ENCODE measurements around the gene ORMDL1.
A peak's percentile ranks its signal among the peaks of the same experiment; 100 is the strongest.
"Not testable (repeated sequence)": the region's sequence is repeated elsewhere in the genome, so short reads cannot be mapped to it uniquely, and the experiment has no call there.

ORMDL1 gene

DNA sequence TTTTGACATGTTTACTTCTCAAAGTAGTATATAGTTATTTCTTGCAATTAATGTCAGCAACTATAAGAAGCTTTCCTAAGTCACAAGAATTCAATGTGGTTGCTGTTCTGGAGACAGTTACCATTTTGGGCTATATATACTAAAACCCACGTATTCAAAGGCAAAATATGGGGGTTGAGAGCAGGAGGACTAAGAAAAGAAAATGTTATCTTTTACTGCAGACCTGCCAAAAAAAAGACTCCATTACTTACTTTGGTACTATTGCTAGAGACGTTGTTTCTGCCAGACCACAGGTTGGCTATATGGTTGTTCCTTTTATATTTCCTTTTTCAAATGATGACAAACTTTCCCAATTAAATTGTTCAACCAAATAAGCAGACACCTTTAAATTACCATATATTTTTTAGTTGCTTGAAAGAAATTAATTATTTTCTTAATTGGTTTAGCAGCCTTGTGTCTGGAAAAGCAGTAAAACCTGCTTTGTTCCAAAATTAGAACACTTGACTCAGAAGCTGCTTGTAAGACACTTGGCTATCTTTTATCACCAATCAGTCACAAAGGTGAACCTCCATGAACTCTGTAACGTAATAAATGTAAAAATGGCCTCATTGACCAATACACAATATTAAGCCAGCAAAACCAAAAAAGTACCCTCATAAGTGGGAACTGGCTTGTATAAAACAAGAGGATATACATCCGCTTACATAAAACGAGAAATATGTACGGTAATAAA lies 13.4 kb downstream of the ORMDL1 start:
- DNase-seq (ENCODE audit: low read depth) = no peak

DNA sequence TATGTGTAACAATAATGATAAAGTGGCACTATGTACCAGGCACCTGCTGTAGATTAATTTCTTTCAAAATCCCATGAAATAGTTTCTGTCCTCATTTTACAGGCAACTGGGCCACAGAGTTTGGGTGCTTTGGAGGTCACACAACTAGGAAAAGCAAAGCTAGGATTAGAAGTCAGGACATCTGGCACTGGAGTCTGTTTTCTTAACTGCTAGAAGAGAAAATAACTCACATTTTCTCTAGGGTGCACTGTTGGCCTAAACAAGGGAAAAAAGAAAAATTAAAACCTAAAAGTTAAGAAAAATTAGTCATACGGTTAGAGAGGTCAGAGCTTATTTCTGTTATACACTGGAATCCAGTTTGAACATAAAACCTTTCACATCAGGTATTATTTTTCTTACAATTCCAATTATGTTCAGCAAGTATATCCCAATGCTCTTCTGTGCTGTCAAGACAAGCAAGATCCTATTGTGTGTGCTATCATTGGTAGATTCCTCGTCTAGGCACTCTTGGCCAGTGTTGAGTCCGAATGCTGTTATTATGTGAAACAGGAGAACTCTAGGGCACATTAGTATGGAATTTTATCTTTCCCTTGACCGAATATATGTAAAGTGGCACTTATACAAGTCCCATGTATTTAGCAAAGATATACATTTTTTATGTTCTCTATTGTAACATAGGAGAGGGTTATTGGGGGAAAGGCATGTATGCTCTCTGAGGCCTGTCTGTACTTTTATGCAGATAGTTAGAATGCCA lies 20.1 kb downstream of the ORMDL1 start:
- no peak for DNase-seq (ENCODE audit: low read depth)

DNA sequence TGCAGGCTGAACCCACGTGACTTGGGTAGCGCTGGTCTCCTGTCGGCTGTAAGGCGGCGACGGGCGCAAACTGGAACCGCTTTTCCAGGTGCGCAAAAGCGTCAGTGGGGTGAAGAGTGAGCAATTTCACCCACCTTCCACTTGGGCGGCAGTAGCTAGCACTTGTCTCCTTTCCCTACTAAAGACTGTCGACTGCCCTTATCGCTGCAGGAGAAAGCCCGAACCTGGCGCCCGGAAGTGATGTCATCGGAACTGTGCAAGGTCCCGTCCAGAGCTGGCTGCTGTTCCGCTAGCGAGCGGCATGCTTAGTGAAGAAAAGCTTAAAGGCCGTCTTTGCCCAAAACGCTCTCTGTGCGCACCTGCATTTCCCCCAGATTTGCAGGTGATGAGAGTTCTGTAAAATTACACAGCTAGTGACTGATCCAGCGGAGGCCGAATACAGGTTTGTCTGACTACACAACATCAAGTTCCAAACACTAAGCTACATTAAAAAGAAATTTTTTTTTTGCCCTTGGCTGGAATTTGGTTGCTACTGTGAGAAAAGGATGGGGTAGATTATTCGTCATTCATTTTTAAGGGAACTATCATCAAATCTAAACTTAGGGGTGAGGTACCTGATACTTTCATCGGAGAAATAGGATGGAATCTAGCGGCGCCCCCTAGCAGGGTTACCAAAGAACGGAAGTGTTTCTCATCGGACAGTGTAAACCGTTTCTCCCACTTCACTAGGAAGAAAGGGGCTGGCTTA lies 21.4 kb downstream of the ORMDL1 start, which contains the start of gene OSGEPL1:
Gene OSGEPL1, minus strand, starts transcription at position 242 of the 748 bp plus-strand sequence. CDS start 1,152 bp downstream, outside the sequence.
- DNase-seq (ENCODE audit: low read depth) = peak; percentile 88

DNA sequence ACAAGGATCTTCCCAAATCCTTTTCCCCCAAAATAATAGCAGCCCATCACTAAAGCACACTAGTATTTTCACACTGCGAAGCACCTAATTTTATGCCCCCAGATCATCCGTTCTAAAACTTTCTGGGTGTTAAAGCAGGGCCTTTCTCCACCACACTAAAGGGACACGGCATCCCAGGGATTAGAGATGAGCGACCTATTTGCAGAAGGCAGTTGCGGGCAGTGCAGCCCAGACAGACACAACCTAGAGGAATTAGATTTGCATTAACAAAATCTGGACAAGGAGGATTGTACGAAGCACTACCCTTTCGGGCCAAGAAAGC lies 21.9 kb downstream of the ORMDL1 start:
- no peak for DNase-seq (ENCODE audit: low read depth)

DNA sequence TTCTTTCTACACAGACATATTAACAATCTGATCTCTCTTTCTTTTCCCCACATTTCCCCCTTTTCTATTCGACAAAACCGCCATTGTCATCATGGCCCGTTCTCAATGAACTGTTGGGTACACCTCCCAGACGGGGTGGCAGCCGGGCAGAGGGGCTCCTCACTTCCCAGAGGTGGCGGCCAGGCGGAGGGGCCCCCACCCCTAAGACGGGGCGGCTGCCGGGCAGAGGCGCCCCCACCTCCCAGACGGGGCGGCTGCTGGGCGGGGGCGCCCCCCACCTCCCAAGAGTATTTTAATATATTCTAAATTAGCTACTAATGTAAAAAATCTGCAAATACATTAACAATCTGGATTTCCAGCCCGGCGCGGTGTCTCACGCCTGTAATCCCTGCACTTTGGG lies 24.0 kb downstream of the ORMDL1 start:
- not testable (repeated sequence) for DNase-seq (ENCODE audit: low read depth)

DNA sequence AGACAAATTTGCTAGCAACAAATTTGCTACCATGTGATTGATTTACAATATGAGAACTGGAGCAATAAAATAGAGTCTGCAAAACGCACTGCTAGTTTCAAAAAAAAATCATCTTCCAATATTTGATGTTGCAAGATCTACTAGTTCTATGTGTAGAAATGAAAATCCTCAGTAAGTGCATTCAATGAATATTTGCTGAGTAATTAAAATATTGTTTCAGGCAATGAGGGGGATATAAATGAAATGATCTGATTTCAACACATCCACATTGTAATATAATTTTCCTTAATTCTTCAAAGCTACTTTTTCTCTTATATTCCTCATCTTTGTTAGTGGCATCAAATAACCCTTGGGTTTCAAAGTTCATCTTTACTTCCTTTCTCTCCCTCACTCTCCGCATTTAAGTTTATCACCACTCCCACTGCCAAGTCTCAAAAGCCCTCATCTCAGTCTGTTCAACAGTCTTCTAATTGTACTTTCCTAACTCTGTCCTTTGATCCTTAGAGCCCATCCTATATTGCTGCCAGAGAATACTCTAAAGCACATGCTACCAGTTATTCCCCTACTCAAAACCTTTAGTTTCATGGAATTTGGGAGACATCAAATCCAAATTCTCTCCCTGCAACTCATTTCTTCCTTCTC lies 27.7 kb downstream of the ORMDL1 start:
- DNase-seq (ENCODE audit: low read depth) = no peak

DNA sequence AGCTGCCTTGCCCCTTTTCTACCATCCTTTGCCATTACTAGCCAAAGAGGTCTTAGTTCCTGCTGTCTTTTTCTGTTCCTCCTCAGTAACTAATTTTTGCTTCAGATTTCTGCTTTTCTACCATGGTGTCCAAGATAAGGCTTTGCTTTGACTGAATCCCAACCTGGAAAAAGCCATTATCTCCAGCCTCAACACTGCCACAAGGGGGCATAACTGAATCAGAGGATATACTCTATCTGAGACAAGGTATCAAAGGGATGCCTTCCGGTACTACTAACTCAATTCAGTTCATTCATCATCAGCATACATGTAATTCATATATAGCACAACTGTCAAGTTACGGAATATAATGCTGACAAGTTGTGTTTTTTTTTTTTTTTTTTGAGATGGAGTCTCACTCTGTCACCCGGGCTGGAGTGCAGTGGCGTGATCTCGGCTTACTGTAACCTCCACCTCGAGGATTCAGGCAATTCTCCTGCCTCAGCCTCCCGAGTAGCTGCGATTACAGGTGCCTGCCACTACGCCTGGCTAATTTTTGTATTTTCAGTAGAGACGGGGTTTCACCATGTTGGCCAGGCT lies 33.0 kb downstream of the ORMDL1 start:
- peak; percentile 4 for DNase-seq (ENCODE audit: low read depth)

DNA sequence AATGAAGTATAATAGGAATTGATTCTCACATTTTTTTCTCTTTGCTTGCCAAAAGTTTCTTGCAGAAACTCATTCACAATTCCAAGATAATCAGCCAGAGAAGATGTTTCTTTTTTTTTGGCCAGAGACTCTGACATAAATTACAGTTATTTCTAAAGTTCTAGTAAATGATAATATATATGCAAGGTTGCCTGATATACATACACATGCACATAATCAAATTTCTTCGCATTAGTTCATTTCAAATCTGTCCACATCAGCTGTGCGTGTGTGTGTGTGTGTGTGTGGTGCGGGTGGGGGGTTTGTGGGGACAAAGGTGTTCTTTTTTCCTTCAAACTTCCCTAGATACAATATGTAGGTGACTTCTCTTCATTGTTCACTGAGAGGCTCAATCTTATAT lies 54.7 kb downstream of the ORMDL1 start:
- DNase-seq (ENCODE audit: low read depth) = no peak

DNA sequence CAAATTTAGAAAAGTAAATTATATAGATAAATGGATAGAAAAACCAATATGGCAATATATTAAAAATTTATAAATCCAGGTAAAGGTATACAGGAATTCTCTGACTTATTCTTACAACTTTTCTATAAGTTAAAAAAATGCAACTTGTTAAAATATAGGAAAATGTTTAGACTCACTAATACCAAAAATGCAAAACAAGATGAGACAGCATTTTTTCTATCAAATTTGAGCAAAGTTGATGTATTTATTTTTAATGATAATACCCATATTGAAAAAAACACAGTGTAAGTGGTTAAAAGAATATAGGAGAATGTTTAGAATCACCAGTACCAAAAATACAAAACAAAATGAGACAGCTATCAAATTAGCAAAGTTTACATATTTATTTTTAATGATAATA lies 57.3 kb downstream of the ORMDL1 start:
- no peak for DNase-seq (ENCODE audit: low read depth)

DNA sequence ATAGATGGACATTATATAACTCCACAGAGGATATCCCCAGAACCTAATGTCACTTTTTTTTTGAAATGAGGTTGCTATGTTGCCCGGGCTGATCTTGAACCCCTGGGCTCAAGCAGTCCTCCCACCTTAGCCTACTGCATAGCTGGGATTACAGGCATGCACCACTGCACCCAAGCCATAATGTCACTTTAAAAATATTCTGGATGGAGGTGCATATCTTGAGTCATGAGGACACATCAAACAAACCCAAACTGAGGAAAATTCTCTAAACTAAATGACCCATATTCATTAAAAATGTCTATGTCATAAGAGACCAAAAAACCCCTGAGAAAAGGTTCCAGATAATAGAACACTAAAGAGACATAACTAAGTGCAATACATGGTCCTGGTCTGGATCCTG lies 57.9 kb downstream of the ORMDL1 start:
- DNase-seq (ENCODE audit: low read depth) = no peak

DNA sequence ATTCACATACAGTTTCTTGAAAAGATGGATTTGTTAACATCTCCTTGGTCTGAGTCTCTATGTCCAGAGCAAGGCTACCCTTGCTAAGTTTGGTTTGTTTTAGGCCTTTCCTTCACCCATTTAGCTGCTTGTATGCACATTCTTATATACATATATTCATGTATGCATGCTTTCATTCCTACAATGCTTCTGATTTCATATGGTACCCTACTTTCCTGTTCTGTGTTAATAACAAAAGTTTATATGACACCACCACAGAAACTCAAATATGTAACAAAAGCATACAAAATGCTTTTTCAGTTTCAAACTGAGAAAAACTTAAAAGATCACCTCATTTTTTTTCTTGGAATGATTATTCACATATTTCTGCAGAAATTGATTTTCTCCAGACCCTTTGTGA lies 60.9 kb downstream of the ORMDL1 start:
- no peak for DNase-seq (ENCODE audit: low read depth)

Data from CMK (cell line).